GM18505 (cell line): ENCODE measurements around the gene CSAG2.
"Not testable (repeated sequence)": the region's sequence is repeated elsewhere in the genome, so short reads cannot be mapped to it uniquely, and the experiment has no call there.

Experiments
- ATAC-seq: cut with Tn5 transposase; IDR thresholded peaks from one replicate; pipeline ENCODE4 v1.9.1; 2021; ENCODE audit not compliant: unreplicated experiment
- POLR2A ChIP-seq: IDR thresholded peaks from 4 replicates; pipeline ENCODE4 v1.6.1; 2011; ENCODE audit warnings: borderline replicate concordance; ENCODE audit not compliant: insufficient read depth, insufficient read length; ENCODE audit errors: extremely low read depth

Gene CSAG2, protein sequence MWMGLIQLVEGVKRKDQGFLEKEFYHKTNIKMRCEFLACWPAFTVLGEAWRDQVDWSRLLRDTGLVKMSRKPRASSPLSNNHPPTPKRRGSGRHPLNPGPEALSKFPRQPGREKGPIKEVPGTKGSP

DNA sequence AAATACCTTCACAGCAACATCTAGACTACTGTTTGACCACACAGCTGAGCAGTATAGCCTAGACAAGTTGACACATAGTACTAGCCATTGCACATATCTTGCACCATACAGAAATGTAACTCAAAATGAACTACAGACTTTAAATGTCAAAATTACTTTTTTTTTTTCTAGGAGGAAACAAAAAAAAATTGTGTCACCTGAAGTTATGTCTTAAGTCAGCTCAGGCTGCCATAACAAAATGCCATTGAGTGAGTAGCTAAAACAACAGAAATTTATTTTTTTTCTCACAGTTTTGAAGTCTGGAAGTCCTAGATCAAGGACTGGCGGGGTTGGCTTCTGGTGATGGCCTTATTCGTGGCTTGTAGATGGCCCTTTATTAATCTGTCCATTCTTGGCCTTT lies at the start of gene CSAG2:
Gene CSAG2, minus strand, starts transcription at position 101 of the 400 bp plus-strand sequence. CDS start 161 bp downstream, outside the sequence.
- not testable (repeated sequence) for ATAC-seq

DNA sequence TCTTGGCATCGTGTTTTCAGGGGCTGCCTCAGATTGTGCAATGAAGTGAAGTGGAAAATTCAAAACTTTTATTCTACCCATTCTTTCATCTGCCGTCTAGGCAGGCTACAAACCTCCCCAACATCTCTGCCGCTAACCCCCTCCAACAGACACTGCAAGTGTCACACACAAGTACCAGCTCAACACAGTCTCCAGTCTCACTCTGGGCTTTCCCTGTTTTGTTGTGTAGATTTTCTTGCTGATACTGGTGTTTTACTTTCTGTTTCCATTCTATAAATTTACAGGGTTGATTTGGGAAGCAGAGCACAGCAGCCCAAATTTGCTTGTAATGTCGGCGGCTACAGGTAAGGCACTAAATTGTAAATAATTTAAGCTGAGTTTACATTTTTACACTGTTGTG lies 45.8 kb upstream of the CSAG2 start:
- ATAC-seq: not testable (repeated sequence)

DNA sequence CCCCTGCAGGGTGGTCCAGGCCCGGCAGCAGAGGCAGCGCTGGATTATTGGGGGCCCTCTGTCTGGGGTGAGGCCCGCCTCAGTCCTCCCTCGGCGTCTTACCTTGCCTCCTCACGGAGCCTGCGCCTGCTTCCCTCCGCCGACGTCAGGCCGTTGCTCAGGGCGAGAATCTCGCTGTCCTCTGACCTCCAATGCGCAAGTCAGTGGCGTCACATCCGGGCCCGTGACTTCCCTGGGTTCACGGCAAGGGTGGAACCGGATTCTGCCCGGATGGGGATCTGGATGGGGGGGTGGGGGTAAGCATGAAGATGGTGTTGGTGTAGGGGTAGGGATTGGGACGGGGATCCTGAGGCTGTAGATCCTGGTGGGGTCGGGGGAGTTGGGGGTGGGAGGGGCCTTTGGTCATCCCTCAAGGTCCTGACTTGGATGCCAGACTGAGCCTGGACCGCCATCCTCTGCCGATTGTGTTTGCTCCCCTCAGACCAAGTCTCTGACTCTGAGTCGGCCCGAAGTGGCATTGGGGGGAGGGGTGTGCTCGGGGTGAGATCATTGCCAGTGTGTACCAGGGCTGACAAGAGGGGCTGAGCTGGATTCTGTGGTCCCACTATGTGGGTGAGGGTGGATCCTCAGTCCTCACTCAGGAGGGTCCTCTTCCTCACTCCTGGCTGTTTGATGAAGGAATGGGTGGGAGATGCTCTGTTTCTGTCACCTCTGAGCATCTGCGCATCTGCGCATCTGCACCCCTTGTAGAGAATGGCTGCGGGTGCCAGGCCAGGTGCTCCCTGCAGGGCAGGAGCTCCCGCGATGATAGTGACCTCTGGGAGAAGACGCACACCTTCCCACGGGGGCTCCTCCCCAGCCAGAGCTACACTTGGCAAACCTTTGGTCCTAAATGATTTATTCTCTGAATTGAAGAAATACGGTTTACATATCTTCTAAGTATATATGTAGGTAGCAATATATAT lies 44.9 kb upstream of the CSAG2 start, which contains the start of gene MAGEA2:
Gene MAGEA2, minus strand, starts transcription at position 157 of the 965 bp plus-strand sequence. CDS start 2,479 bp downstream, outside the sequence.
- ATAC-seq: not testable (repeated sequence)

DNA sequence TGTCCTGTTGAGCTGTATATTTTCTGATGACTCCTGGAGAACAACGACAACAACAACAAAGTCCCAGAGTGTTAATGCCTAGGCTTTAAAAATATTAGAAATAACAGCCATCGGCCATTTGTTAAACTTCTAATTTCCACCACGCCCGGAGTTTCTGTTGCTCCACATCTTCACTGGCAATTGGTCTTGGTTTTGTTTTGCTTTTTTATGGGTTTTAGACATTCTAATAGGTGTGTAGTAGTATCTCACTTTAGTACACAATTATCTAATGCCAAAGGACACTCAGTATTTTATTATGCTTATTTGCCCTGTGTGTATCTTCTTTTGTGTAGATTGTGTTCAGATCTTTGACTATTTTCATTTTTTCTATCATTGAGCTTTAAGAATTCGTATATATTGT lies 29.5 kb upstream of the CSAG2 start:
- ATAC-seq: no peak
- TF ChIP-seq POLR2A: no peak

DNA sequence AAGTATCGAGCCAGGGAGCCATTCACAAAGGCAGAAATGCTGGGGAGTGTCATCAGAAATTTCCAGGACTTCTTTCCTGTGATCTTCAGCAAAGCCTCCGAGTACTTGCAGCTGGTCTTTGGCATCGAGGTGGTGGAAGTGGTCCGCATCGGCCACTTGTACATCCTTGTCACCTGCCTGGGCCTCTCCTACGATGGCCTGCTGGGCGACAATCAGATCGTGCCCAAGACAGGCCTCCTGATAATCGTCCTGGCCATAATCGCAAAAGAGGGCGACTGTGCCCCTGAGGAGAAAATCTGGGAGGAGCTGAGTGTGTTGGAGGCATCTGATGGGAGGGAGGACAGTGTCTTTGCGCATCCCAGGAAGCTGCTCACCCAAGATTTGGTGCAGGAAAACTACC lies 27.5 kb upstream of the CSAG2 start:
- ATAC-seq: not testable (repeated sequence)

DNA sequence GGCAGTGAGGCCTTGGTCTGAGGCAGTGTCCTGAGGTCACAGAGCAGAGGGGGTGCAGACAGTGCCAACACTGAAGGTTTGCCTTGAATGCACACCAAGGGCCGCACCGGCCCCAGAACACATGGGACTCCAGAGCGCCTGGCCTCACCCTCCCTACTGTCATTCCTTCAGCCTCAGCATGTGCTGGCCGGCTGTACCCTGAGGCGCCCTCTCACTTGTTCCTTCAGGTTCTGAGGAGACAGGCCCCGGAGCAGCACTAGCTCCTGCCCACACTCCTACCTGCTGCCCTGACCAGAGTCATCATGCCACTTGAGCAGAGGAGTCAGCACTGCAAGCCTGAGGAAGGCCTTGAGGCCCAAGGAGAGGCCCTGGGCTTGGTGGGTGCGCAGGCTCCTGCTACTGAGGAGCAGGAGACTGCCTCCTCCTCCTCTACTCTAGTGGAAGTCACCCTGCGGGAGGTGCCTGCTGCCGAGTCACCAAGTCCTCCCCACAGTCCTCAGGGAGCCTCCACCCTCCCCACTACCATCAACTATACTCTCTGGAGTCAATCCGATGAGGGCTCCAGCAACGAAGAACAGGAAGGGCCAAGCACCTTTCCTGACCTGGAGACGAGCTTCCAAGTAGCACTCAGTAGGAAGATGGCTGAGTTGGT lies 26.9 kb upstream of the CSAG2 start:
- no peak for TF ChIP-seq POLR2A
- no peak for ATAC-seq

DNA sequence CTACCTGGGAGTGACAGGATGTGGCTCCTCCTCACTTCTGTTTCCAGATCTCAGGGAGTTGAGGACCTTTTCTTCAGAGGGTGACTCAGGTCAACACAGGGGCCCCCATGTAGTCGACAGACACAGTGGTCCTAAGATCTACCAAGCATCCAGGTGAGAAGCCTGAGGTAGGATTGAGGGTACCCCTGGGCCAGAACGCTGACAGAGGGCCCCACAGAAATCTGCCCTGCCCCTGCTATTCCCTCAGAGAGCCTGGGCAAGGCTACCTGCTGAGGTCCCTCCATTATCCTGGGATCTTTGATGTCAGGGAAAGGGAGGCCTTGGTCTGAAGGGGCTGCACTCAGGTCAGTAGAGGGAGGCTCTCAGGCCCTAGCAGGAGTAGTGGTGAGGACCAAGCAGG lies 26.0 kb upstream of the CSAG2 start:
- no peak for ATAC-seq
- TF ChIP-seq POLR2A: no peak

DNA sequence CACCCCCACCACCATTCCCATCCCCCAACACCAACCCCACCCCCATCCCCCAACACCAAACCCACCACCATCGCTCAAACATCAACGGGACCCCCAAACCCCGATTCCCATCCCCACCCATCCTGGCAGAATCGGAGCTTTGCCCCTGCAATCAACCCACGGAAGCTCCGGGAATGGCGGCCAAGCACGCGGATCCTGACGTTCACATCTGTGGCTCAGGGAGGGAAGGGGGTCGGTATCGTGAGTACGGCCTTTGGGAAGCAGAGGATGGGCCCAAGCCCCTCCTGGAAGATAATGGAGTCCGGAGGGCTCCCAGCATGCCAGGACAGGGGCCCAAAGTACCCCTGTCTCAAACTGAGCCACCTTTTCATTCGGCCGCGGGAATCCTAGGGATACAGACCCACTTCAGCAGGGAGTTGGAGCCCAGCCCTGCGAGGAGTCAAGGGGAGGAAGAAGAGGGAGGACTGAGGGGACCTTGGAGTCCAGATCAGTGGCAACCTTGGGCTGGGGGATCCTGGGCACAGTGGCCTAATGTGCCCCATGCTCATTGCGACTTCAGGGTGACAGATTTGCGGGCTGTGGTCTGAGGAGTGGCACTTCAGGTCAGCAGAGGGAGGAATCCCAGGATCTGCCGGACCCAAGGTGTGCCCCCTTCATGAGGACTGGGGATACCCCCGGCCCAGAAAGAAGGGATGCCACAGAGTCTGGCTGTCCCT lies 25.2 kb upstream of the CSAG2 start:
- ATAC-seq: not testable (repeated sequence)

DNA sequence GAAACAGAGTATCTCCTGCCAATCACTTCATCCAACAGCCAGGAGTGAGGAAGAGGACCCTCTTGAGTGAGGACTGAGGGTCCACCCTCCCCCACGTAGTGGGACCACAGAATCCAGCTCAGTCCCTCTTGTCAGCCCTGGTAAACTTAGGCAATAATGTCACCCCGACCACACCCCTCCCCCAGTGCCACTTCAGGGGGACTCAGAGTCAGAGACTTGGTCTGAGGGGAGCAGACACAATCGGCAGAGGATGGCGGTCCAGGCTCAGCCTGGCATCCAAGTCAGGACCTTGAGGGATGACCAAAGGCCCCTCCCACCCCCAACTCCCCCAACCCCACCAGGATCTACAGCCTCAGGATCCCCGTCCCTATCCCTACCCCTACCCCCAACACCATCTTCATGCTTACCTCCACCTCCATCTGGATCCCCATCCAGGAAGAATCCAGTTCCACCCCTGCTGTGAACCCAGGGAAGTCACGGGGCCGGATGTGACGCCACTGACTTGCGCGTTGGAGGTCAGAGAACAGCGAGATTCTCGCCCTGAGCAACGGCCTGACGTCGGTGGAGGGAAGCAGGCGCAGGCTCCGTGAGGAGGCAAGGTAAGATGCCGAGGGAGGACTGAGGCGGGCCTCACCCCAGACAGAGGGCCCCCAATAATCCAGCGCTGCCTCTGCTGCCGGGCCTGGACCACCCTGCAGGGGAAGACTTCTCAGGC lies 24.3 kb upstream of the CSAG2 start, which contains the start of the genes CSAG1 and MAGEA12:
Gene CSAG1, minus strand, starts transcription at position 461 of the 715 bp plus-strand sequence. CDS start 1,261 bp downstream, outside the sequence.
Gene MAGEA12, plus strand, starts transcription at position 497 of the 715 bp plus-strand sequence. CDS start 2,405 bp downstream, outside the sequence.
- no peak for ATAC-seq
- TF ChIP-seq POLR2A: no peak

DNA sequence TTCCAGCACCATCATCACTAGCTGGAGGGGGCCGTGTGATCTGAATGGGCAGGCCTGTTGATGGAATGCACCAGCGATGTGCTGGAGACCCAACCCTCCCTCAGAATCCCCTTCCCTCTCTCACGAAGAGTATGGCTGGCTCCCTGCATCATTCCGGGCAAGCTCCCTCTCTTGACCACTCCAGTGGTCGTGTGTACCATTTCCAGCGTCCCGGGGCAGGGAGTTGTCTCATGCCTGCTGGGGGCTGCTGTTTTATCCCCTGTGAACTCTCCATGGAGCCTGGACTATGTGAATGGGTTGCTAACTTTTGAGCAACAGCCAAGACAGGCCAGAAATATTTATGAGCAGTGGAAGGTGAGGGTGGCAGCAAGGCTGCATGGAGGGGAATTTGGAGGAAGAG lies 16.3 kb upstream of the CSAG2 start:
- no peak for ATAC-seq
- TF ChIP-seq POLR2A: no peak

DNA sequence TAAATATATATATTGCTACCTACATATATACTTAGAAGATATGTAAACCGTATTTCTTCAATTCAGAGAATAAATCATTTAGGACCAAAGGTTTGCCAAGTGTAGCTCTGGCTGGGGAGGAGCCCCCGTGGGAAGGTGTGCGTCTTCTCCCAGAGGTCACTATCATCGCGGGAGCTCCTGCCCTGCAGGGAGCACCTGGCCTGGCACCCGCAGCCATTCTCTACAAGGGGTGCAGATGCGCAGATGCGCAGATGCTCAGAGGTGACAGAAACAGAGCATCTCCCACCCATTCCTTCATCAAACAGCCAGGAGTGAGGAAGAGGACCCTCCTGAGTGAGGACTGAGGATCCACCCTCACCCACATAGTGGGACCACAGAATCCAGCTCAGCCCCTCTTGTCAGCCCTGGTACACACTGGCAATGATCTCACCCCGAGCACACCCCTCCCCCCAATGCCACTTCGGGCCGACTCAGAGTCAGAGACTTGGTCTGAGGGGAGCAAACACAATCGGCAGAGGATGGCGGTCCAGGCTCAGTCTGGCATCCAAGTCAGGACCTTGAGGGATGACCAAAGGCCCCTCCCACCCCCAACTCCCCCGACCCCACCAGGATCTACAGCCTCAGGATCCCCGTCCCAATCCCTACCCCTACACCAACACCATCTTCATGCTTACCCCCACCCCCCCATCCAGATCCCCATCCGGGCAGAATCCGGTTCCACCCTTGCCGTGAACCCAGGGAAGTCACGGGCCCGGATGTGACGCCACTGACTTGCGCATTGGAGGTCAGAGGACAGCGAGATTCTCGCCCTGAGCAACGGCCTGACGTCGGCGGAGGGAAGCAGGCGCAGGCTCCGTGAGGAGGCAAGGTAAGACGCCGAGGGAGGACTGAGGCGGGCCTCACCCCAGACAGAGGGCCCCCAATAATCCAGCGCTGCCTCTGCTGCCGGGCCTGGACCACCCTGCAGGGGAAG lies 5.0 kb upstream of the CSAG2 start, which contains the start of gene MAGEA2B:
Gene MAGEA2B, plus strand, starts transcription at position 814 of the 973 bp plus-strand sequence. CDS start 2,479 bp downstream, outside the sequence.
- ATAC-seq: not testable (repeated sequence)

DNA sequence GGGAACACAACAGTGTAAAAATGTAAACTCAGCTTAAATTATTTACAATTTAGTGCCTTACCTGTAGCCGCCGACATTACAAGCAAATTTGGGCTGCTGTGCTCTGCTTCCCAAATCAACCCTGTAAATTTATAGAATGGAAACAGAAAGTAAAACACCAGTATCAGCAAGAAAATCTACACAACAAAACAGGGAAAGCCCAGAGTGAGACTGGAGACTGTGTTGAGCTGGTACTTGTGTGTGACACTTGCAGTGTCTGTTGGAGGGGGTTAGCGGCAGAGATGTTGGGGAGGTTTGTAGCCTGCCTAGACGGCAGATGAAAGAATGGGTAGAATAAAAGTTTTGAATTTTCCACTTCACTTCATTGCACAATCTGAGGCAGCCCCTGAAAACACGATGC lies 4.1 kb upstream of the CSAG2 start:
- not testable (repeated sequence) for ATAC-seq

DNA sequence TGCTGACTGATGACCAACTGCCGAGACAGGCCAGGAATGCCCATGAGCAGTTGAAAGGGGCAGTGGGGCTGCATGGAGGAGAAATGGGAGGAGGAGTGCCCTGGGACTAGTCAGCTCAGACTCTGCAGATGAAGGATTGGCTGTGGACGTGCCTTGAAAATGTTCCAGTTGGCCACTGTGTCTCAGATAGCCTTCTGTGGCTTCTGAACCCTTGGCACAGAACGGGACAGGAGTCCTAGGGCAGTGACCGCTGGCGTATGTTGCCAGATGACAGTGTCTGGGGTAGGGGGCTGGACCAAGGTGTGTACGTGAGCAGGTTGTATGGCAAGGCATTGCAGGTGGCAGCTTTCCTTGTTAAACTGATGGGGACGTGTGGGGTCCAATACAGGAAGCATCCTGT lies 2.6 kb downstream of the CSAG2 start:
- ATAC-seq: not testable (repeated sequence)

DNA sequence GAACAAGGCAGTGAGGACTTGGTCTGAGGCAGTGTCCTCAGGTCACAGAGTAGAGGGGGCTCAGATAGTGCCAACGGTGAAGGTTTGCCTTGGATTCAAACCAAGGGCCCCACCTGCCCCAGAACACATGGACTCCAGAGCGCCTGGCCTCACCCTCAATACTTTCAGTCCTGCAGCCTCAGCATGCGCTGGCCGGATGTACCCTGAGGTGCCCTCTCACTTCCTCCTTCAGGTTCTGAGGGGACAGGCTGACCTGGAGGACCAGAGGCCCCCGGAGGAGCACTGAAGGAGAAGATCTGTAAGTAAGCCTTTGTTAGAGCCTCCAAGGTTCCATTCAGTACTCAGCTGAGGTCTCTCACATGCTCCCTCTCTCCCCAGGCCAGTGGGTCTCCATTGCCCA lies 8.7 kb downstream of the CSAG2 start:
- ATAC-seq: not testable (repeated sequence)

DNA sequence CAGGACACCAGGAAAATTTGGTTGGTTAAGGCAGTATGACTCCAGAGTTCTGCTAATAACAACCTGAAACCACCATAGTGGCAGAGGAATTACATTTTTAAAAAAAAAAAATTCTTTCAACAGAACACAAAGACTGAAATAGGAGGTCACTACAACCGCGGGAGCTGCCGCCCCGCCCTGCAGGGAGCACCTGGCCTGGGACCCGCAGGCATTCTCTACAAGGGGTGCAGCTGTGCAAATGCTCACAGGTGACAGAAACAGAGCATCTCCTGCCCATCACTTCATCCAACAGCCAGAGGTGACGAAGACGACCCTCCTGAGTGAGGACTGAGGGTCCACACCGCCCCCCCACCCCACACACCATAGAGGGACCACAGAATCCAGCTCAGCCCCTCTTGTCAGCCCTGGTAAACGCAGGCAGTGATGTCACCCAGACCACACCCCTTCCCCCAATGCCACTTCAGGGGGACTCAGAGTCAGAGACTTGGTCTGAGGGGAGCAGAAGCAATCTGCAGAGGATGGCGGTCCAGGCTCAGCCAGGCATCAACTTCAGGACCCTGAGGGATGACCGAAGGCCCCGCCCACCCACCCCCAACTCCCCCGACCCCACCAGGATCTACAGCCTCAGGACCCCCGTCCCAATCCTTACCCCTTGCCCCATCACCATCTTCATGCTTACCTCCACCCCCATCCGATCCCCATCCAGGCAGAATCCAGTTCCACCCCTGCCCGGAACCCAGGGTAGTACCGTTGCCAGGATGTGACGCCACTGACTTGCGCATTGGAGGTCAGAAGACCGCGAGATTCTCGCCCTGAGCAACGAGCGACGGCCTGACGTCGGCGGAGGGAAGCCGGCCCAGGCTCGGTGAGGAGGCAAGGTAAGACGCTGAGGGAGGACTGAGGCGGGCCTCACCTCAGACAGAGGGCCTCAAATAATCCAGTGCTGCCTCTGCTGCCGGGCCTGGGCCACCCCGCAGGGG lies 10.8 kb downstream of the CSAG2 start, which contains the start of gene MAGEA3:
Gene MAGEA3, plus strand, starts transcription at position 843 of the 980 bp plus-strand sequence. CDS start 2,039 bp downstream, outside the sequence.
- ATAC-seq: not testable (repeated sequence)

DNA sequence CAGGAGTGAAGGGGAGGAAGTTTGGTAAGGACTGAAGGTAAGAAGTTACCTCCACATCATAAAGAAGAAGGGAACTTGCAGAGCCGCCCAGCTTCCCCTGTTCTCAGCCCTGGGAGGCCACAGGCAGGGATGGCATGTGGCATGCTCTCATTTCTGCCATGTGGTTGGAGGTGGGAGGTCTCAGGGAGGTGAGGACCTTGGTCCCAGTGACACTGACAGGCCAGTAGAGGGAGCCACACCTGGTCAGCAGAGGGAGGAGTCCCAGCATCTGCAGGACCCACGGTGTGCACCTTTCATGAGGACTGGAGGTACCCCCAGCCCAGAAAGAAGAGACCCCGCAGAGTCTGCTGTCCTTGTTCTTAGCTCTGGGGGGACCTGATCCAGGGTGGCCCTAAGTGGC lies 28.1 kb downstream of the CSAG2 start:
- peak; percentile 88 for ATAC-seq
